HG03025 (cell line): ENCODE results near the gene EEF1E1.

Experiments
- ATAC-seq: cut with Tn5 transposase; IDR thresholded peaks from one replicate; pipeline ENCODE4 v1.9.1; 2021; ENCODE audit warnings: mild to moderate bottlenecking, moderate library complexity; ENCODE audit not compliant: unreplicated experiment, low FRiP score

The EEF1E1 gene

GRCh38 chr6:8088886-8089285, 13.5 kb downstream of the EEF1E1 start:
- no peak for ATAC-seq

- ATAC-seq = no peak
Observed at GRCh38 chr6:8087870-8088754, 14.2 kb downstream of the EEF1E1 start.

GRCh38 chr6:8086755-8087306, 15.5 kb downstream of the EEF1E1 start:
- ATAC-seq = no peak

- no peak for ATAC-seq
Observed at GRCh38 chr6:8085053-8085511, 17.3 kb downstream of the EEF1E1 start.

GRCh38 chr6:8084586-8084985, 17.8 kb downstream of the EEF1E1 start:
- no peak for ATAC-seq

- no peak for ATAC-seq
Observed at GRCh38 chr6:8082954-8083858, 19.1 kb downstream of the EEF1E1 start.

GRCh38 chr6:8082572-8082953, 19.8 kb downstream of the EEF1E1 start:
- no peak for ATAC-seq

- ATAC-seq = no peak
Observed at GRCh38 chr6:8080362-8081151, 21.8 kb downstream of the EEF1E1 start.

- ATAC-seq = no peak
Observed at GRCh38 chr6:8079126-8079525, 23.2 kb downstream of the EEF1E1 start.

- ATAC-seq = no peak
Observed at GRCh38 chr6:8077991-8078390, 24.4 kb downstream of the EEF1E1 start.

GRCh38 chr6:8075704-8076103, 26.6 kb downstream of the EEF1E1 start:
- no peak for ATAC-seq

- ATAC-seq = no peak
Observed at GRCh38 chr6:8075185-8075584, 27.2 kb downstream of the EEF1E1 start.

GRCh38 chr6:8074213-8074612, 28.1 kb downstream of the EEF1E1 start:
- no peak for ATAC-seq

- ATAC-seq = no peak
Observed at GRCh38 chr6:8073758-8074157, 28.6 kb downstream of the EEF1E1 start.

- no peak for ATAC-seq
Observed at GRCh38 chr6:8070718-8071117, 31.6 kb downstream of the EEF1E1 start.

GRCh38 chr6:8069631-8070284, 32.6 kb downstream of the EEF1E1 start:
- ATAC-seq = no peak

- ATAC-seq = no peak
Observed at GRCh38 chr6:8069151-8069550, 33.2 kb downstream of the EEF1E1 start.

GRCh38 chr6:8066108-8066507, 36.2 kb downstream of the EEF1E1 start:
- no peak for ATAC-seq

GRCh38 chr6:8065519-8065911, 36.8 kb downstream of the EEF1E1 start:
- peak; percentile 62 for ATAC-seq
